22Rv1 (cell line): Measurements from ENCODE around the gene THSD8.
"Not testable (repeated sequence)": the region's sequence is repeated elsewhere in the genome, so short reads cannot be mapped to it uniquely, and the experiment has no call there.

Source experiments
- CTCF ChIP-seq: fragments of 450-650 bp; IDR thresholded peaks from 2 replicates; pipeline ENCODE4 v1.5.1; 2017; ENCODE audit warnings: mild to moderate bottlenecking
- ZFX ChIP-seq: fragments of 450-650 bp; IDR thresholded peaks from 2 replicates; pipeline ENCODE4 v1.6.1; 2017; ENCODE audit warnings: antibody characterized with exemption, borderline replicate concordance

- TF ChIP-seq CTCF, ZFX: not testable (repeated sequence)
Measured at GRCh38 chr19:12797607-12798006, 4.3 kb upstream of the THSD8 start.
